HepG2 (cell line): ENCODE results near the gene PPDPF. TPM values are rescaled to one million over a fixed set of nuclear protein-coding genes. Genes with fewer than 3 reads are reported as not detected.
A peak's percentile ranks its signal among the peaks of the same experiment; 100 is the strongest.

Source experiments
- KMT2B ChIP-seq: IDR thresholded peaks from 2 replicates; pipeline ENCODE4 v1.6.1; 2016; ENCODE audit warnings: missing genetic modification reagents, missing compliant biosample characterization
- NFIC ChIP-seq: IDR thresholded peaks from 2 replicates; pipeline ENCODE4 v1.6.1; 2012; ENCODE audit warnings: mild to moderate bottlenecking, low read length, inconsistent platforms
- PHF8 ChIP-seq: sonication (generic); formaldehyde crosslinking; IDR thresholded peaks from 2 replicates; pipeline ENCODE4 v1.5.0; 2020; ENCODE audit warnings: missing genetic modification reagents
- ZNF543 ChIP-seq: sonication (generic); formaldehyde crosslinking; IDR thresholded peaks from 2 replicates; pipeline ENCODE4 v1.4.0; 2020; ENCODE audit warnings: mild to moderate bottlenecking, missing genetic modification reagents
- ZNF652 ChIP-seq: IDR thresholded peaks from 2 replicates; pipeline ENCODE4 v1.6.1; 2016; ENCODE audit warnings: low read depth, borderline replicate concordance
- polyA plus RNA-seq, 8 experiments: library from polyadenylated mRNA; depleted of rRNA in 3 of 8; stranded (reverse) in 7 of 8; unstranded in 1 of 8; fragments of >200 nt; fragmentation: Illumina TruSeq in 4 of 8; extraction: Trizol in 4 of 8; gene quantifications; 2 replicates each; pipeline versions ENCODE4 v1.2.1 to v1.2.3, GENCODE V29; 2011 to 2016; ENCODE audit warnings: low read depth in 4 of 8, missing spikeins in 1 of 8, mixed read lengths in 1 of 8; ENCODE audit not compliant: insufficient read depth in 1 of 8
- total RNA-seq, 5 experiments: library from RNA; depleted of rRNA; stranded (reverse); fragments of >200 nt; fragmentation: Illumina TruSeq; extraction: Trizol; gene quantifications; 2 replicates each; pipeline ENCODE4 v1.2.3, GENCODE V29; 2016; ENCODE audit warnings: low read depth in 1 of 5
- TF ChIP-seq, protein P1 (sequence below): IDR thresholded peaks from 2 replicates; pipeline ENCODE4 v1.6.1; 2016; ENCODE audit warnings: missing compliant biosample characterization, missing genetic modification reagents, borderline replicate concordance
- TF ChIP-seq, protein P2 (sequence below): sonication (generic); formaldehyde crosslinking; IDR thresholded peaks from 2 replicates; pipeline ENCODE4 v1.4.0; 2020; ENCODE audit warnings: missing genetic modification reagents
- TF ChIP-seq, protein P3 (sequence below): IDR thresholded peaks from 2 replicates; pipeline ENCODE4 v1.6.1; 2016; ENCODE audit warnings: low read depth
- TF ChIP-seq, protein P4 (sequence below), 2 experiments: fragments of 450-650 bp in 1 of 2; sonication (generic) in 1 of 2; formaldehyde crosslinking in 1 of 2; IDR thresholded peaks; 2 replicates each; pipeline versions ENCODE4 v1.6.1 to v1.8.0; 2016 to 2022; ENCODE audit warnings: antibody characterized with exemption in 1 of 2, mild to moderate bottlenecking in 1 of 2, missing genetic modification reagents in 1 of 2

Gene PPDPF
- total and polyA plus RNA-seq, 2 of the 13 experiments (the other 11 are each of a cell fraction or from before 2014, with no cell fraction given): 1.8 to 7.0 TPM

DNA sequence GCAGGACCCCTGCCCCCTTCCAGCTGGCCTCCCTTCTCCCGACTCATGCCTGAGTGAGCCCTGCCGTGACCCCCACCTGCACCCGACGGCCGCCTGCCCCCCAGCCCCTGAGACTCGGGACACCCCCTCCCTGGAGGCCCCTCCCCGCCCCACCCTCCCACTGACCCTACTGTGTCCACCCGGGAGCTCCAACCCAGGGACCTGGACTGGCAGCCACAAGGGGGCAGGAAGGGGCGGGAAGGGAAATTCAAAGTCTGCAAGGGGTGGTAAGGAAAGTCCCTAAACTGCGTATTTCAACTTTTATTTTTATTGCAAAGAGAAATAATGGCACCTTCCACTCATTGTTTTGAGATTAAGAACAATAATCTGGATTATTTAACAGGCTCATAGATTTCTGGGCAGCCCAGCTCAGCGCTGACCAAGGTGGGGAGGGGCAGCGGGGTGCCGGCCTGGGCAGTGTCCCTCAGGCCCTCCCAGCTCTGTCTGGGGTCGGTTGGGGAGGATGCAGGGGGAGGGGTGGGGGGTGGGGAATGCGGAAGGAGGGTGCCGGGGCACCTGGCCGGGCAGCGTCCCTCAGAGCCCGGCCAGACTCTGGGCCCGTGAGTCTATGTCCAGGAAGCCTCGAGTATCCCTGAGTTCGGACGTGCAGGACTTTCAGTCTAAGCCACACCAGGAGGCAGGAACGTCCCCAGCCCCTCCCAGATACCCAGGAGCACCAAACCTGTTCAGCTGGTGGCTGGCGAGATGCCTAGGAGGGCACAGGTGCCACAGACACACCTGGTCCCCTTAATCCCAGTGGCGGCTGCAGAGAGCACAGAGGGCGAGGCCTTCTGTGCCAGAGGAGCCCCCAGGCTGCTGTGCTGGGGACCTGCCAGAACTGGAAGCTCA lies 17.9 kb downstream of the PPDPF start (continued):
- TF ChIP-seq, protein P1, sequence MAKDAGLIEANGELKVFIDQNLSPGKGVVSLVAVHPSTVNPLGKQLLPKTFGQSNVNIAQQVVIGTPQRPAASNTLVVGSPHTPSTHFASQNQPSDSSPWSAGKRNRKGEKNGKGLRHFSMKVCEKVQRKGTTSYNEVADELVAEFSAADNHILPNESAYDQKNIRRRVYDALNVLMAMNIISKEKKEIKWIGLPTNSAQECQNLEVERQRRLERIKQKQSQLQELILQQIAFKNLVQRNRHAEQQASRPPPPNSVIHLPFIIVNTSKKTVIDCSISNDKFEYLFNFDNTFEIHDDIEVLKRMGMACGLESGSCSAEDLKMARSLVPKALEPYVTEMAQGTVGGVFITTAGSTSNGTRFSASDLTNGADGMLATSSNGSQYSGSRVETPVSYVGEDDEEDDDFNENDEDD (CRISPR knock-in tag): peak; percentile 4; the same call in 1 of the 2 replicates
- TF ChIP-seq, protein P2, sequence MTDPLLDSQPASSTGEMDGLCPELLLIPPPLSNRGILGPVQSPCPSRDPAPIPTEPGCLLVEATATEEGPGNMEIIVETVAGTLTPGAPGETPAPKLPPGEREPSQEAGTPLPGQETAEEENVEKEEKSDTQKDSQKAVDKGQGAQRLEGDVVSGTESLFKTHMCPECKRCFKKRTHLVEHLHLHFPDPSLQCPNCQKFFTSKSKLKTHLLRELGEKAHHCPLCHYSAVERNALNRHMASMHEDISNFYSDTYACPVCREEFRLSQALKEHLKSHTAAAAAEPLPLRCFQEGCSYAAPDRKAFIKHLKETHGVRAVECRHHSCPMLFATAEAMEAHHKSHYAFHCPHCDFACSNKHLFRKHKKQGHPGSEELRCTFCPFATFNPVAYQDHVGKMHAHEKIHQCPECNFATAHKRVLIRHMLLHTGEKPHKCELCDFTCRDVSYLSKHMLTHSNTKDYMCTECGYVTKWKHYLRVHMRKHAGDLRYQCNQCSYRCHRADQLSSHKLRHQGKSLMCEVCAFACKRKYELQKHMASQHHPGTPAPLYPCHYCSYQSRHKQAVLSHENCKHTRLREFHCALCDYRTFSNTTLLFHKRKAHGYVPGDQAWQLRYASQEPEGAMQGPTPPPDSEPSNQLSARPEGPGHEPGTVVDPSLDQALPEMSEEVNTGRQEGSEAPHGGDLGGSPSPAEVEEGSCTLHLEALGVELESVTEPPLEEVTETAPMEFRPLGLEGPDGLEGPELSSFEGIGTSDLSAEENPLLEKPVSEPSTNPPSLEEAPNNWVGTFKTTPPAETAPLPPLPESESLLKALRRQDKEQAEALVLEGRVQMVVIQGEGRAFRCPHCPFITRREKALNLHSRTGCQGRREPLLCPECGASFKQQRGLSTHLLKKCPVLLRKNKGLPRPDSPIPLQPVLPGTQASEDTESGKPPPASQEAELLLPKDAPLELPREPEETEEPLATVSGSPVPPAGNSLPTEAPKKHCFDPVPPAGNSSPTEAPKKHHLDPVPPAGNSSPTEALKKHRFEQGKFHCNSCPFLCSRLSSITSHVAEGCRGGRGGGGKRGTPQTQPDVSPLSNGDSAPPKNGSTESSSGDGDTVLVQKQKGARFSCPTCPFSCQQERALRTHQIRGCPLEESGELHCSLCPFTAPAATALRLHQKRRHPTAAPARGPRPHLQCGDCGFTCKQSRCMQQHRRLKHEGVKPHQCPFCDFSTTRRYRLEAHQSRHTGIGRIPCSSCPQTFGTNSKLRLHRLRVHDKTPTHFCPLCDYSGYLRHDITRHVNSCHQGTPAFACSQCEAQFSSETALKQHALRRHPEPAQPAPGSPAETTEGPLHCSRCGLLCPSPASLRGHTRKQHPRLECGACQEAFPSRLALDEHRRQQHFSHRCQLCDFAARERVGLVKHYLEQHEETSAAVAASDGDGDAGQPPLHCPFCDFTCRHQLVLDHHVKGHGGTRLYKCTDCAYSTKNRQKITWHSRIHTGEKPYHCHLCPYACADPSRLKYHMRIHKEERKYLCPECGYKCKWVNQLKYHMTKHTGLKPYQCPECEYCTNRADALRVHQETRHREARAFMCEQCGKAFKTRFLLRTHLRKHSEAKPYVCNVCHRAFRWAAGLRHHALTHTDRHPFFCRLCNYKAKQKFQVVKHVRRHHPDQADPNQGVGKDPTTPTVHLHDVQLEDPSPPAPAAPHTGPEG (CRISPR knock-in tag): no peak
- TF ChIP-seq PHF8 (CRISPR knock-in tag) (no peak), NFIC (no peak), KMT2B (no peak), ZNF652 (CRISPR knock-in tag) (no peak), ZNF543 (CRISPR knock-in tag) (no peak; the same call in 1 of the 2 replicates)
- TF ChIP-seq, protein P3, sequence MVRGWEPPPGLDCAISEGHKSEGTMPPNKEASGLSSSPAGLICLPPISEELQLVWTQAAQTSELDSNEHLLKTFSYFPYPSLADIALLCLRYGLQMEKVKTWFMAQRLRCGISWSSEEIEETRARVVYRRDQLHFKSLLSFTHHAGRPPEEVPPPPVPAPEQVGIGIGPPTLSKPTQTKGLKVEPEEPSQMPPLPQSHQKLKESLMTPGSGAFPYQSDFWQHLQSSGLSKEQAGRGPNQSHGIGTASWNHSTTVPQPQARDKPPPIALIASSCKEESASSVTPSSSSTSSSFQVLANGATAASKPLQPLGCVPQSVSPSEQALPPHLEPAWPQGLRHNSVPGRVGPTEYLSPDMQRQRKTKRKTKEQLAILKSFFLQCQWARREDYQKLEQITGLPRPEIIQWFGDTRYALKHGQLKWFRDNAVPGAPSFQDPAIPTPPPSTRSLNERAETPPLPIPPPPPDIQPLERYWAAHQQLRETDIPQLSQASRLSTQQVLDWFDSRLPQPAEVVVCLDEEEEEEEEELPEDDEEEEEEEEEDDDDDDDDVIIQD (CRISPR knock-in tag): no peak
- TF ChIP-seq, protein P4, sequence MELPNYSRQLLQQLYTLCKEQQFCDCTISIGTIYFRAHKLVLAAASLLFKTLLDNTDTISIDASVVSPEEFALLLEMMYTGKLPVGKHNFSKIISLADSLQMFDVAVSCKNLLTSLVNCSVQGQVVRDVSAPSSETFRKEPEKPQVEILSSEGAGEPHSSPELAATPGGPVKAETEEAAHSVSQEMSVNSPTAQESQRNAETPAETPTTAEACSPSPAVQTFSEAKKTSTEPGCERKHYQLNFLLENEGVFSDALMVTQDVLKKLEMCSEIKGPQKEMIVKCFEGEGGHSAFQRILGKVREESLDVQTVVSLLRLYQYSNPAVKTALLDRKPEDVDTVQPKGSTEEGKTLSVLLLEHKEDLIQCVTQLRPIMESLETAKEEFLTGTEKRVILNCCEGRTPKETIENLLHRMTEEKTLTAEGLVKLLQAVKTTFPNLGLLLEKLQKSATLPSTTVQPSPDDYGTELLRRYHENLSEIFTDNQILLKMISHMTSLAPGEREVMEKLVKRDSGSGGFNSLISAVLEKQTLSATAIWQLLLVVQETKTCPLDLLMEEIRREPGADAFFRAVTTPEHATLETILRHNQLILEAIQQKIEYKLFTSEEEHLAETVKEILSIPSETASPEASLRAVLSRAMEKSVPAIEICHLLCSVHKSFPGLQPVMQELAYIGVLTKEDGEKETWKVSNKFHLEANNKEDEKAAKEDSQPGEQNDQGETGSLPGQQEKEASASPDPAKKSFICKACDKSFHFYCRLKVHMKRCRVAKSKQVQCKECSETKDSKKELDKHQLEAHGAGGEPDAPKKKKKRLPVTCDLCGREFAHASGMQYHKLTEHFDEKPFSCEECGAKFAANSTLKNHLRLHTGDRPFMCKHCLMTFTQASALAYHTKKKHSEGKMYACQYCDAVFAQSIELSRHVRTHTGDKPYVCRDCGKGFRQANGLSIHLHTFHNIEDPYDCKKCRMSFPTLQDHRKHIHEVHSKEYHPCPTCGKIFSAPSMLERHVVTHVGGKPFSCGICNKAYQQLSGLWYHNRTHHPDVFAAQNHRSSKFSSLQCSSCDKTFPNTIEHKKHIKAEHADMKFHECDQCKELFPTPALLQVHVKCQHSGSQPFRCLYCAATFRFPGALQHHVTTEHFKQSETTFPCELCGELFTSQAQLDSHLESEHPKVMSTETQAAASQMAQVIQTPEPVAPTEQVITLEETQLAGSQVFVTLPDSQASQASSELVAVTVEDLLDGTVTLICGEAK (IDR thresholded peaks at IDR 0.05): no peak
- TF ChIP-seq, protein P4 (CRISPR knock-in tag; IDR thresholded peaks at IDR 0.05): no peak
